ENCODE measurements around the gene REXO5.

DNA sequence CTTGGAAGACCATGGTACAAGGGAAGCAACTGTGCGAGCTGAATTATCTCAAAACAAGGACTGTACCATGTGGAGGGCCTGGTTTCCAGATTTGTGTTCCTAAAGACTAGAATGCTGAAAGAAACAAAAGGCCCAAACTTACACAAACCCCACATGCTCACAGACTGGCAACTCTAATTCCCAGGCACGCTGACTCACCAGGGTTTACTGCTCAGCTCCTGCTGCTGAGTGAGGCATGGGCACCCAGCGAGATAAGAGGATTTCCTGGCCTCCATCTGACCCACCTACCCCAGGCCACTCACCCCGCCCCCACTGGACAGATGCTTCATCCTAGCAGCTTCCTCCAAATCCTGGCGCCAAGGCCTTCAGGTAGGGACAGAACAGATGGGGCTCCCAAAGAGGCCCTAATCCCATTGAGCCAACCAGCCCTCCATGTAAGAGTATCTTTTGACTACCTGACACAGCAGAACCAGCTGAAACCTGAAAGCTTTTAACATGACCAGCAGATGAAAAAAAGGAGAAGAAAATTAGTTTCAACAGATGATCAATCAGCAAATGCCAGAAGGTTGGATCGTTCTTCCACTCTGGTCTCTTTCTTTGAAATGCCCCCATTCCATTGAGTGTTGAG, 59.9 kb downstream of the REXO5 start:
- TF ChIP-seq, protein P1, sequence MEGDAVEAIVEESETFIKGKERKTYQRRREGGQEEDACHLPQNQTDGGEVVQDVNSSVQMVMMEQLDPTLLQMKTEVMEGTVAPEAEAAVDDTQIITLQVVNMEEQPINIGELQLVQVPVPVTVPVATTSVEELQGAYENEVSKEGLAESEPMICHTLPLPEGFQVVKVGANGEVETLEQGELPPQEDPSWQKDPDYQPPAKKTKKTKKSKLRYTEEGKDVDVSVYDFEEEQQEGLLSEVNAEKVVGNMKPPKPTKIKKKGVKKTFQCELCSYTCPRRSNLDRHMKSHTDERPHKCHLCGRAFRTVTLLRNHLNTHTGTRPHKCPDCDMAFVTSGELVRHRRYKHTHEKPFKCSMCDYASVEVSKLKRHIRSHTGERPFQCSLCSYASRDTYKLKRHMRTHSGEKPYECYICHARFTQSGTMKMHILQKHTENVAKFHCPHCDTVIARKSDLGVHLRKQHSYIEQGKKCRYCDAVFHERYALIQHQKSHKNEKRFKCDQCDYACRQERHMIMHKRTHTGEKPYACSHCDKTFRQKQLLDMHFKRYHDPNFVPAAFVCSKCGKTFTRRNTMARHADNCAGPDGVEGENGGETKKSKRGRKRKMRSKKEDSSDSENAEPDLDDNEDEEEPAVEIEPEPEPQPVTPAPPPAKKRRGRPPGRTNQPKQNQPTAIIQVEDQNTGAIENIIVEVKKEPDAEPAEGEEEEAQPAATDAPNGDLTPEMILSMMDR (IDR thresholded peaks at IDR 0.05; ENCODE audit: low read depth, low read length), result no peak
- TF ChIP-seq EZH2phosphoT487 (IDR thresholded peaks at IDR 0.05; ENCODE audit: low read depth), result no peak

All from OCI-LY3 (cell line).